GM12873 (cell line): ENCODE data around the gene IZUMO4.

Source experiments
- CTCF ChIP-seq: IDR thresholded peaks from 2 replicates; pipeline ENCODE4 v1.5.1; 2012; ENCODE audit warnings: low read depth, mild to moderate bottlenecking, moderate library complexity, low read length, control low read depth; ENCODE audit not compliant: insufficient read depth; ENCODE audit errors: missing control alignments

IZUMO4 gene

GRCh38 chr19:2117215-2117960, 20.7 kb downstream of the IZUMO4 start:
- TF ChIP-seq CTCF: no peak

- no peak for TF ChIP-seq CTCF
Observed at GRCh38 chr19:2118438-2118837, 21.7 kb downstream of the IZUMO4 start.

GRCh38 chr19:2119921-2120785, 23.4 kb downstream of the IZUMO4 start:
- TF ChIP-seq CTCF: no peak

- TF ChIP-seq CTCF: no peak
Observed at GRCh38 chr19:2120821-2121220, 24.1 kb downstream of the IZUMO4 start.

- no peak for TF ChIP-seq CTCF
Observed at GRCh38 chr19:2121416-2122051, 24.8 kb downstream of the IZUMO4 start.

GRCh38 chr19:2122251-2122650, 25.5 kb downstream of the IZUMO4 start:
- no peak for TF ChIP-seq CTCF

- no peak for TF ChIP-seq CTCF
Observed at GRCh38 chr19:2122982-2123381, 26.3 kb downstream of the IZUMO4 start.
